ENCODE results near the gene NCR3LG1.

NCR3LG1 gene

DNA sequence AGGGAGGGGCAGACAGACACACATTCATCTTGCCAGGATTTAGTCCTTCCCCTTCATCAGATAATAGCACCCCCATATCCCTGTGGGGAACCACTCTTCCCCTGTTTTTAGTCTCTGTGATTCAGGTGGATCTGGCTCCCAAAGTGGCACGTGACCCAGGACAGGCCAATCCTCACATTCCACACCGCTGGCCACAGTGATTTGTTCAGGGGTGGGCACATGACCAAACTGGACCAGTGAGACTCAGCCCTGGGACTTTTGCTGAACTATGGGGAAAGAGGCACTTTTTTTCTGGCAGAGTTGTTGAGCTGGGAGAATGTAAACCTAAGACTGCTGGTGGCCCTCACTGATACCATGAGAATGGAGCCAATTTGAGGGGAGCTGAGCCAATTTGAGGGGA, 56.0 kb downstream of the NCR3LG1 start:
- H3K36me3 Mint-ChIP-seq (ENCODE audit: low read depth), result no peaks in the 10 kb centered on the region
- no peaks in the 10 kb centered on the region for H3K27me3 Mint-ChIP-seq (ENCODE audit: low read depth)
- no peaks in the 10 kb centered on the region for H3K9me3 Mint-ChIP-seq
- H3K4me3 Mint-ChIP-seq, result no peak overlapping the region
- no peak overlapping the region for H3K27ac Mint-ChIP-seq
- peaks cover 2% of the 10 kb centered on the region for H3K4me1 Mint-ChIP-seq (ENCODE audit: low read depth)

DNA sequence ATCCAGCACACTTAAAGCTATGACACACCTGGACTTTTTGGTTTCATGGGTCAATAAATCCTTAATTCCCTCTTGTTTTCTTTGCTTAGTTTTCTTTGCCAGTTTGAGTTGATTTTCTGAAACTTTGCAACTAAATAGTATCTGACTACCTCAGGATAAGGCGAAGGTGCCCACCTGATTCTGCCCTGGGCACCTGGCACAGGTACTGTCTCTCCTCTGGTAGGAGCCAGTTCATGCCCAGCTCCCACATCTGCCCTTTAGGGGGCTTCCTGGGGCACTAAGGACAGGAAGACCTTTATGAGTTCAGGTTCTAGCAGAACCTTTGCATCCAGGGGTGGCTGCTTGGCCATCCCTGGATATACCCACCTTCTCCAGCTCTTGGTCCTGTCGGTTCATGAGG, 56.4 kb downstream of the NCR3LG1 start:
- Mint-ChIP-seq H3K27me3 (ENCODE audit: low read depth) (no peaks in the 10 kb centered on the region), H3K9me3 (no peaks in the 10 kb centered on the region), H3K4me1 (ENCODE audit: low read depth) (peaks cover 3% of the 10 kb centered on the region), H3K4me3 (no peak overlapping the region), H3K27ac (no peak overlapping the region), H3K36me3 (ENCODE audit: low read depth) (no peaks in the 10 kb centered on the region)

GRCh38 chr11:17408641-17409040, 57.0 kb downstream of the NCR3LG1 start:
- Mint-ChIP-seq H3K4me3 (no peak overlapping the region), H3K4me1 (ENCODE audit: low read depth) (peaks cover 7% of the 10 kb centered on the region), H3K27me3 (ENCODE audit: low read depth) (no peaks in the 10 kb centered on the region), H3K36me3 (ENCODE audit: low read depth) (no peaks in the 10 kb centered on the region), H3K9me3 (no peaks in the 10 kb centered on the region), H3K27ac (no peak overlapping the region)

DNA sequence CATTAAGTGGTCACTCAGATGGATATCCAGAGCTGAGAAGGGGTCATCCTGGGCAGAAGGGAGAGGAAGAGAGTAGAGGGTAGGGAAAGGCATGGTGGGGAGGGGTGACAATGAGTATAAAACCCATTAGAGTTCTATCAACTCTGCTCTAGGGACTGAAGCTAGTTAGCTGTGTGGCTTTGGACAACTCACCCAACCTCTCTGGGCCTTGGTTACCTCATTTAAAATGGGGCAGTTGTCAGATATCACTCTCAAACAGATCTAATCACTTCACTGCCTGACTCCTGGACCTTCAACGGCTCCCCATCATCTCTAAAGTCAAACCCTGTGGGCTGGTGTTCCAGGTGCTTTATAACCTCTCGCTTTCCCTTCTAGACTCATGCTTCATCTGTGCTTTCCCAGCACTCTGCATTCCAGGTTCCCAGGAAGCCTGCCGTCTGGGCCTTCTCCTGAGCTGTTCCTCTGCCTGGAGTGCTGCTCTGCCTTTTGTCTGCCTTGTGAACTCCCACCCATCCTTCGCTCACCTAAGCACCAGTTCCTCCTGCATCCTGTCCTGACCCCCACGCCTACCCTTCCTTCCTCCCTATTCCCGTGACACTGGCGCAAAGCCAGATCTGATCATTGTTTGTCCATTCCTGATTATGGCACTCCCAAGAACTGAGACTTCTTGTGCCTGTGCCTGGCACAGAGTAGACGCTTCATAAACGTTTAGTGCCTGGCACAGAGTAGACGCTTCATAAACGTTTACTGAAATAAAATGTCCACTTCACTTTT, 59.2 kb downstream of the NCR3LG1 start:
- no peak overlapping the region for H3K27ac Mint-ChIP-seq
- no peaks in the 10 kb centered on the region for H3K27me3 Mint-ChIP-seq (ENCODE audit: low read depth)
- H3K36me3 Mint-ChIP-seq (ENCODE audit: low read depth), result no peaks in the 10 kb centered on the region
- H3K4me3 Mint-ChIP-seq, result no peak overlapping the region
- H3K9me3 Mint-ChIP-seq, result no peaks in the 10 kb centered on the region
- peaks cover 20% of the 10 kb centered on the region for H3K4me1 Mint-ChIP-seq (ENCODE audit: low read depth)

DNA sequence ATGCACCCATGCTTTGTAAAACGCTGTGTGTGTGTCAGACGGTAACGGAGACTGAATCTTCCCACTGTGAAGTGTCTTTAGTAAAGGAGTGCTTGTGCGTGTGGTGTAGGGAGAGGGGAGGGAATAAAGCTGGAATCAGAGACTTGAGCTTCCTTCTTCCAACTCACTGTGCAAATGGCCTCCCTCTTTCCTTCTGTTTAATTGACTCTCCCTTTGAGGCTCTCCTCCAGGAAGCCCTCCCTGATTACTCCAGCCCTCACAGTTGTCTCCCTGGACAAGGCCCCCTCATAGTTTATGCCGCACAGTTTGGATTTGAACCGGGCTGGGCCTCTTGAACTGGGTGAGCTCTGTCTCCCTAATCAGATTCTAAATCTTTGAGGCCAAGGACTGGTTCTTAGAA, 59.8 kb downstream of the NCR3LG1 start:
- Mint-ChIP-seq H3K9me3 (no peaks in the 10 kb centered on the region), H3K4me3 (no peak overlapping the region), H3K4me1 (ENCODE audit: low read depth) (peaks cover 21% of the 10 kb centered on the region), H3K36me3 (ENCODE audit: low read depth) (no peaks in the 10 kb centered on the region), H3K27ac (no peak overlapping the region), H3K27me3 (ENCODE audit: low read depth) (peaks cover 2% of the 10 kb centered on the region)

- Mint-ChIP-seq H3K27me3 (ENCODE audit: low read depth) (peaks cover 12% of the 10 kb centered on the region), H3K9me3 (no peaks in the 10 kb centered on the region), H3K36me3 (ENCODE audit: low read depth) (no peaks in the 10 kb centered on the region), H3K4me1 (ENCODE audit: low read depth) (peaks cover 22% of the 10 kb centered on the region), H3K4me3 (no peak overlapping the region), H3K27ac (no peak overlapping the region)
Observed at GRCh38 chr11:17412488-17413180, 61.0 kb downstream of the NCR3LG1 start.

- peak overlapping the region; percentile 17 for H3K27ac Mint-ChIP-seq
- H3K4me3 Mint-ChIP-seq, result no peak overlapping the region
- H3K27me3 Mint-ChIP-seq (ENCODE audit: low read depth), result peaks cover 20% of the 10 kb centered on the region
- no peaks in the 10 kb centered on the region for H3K36me3 Mint-ChIP-seq (ENCODE audit: low read depth)
- H3K4me1 Mint-ChIP-seq (ENCODE audit: low read depth), result peaks cover 24% of the 10 kb centered on the region
- H3K9me3 Mint-ChIP-seq, result no peaks in the 10 kb centered on the region
Observed at GRCh38 chr11:17413414-17414316, 62.1 kb downstream of the NCR3LG1 start.

DNA sequence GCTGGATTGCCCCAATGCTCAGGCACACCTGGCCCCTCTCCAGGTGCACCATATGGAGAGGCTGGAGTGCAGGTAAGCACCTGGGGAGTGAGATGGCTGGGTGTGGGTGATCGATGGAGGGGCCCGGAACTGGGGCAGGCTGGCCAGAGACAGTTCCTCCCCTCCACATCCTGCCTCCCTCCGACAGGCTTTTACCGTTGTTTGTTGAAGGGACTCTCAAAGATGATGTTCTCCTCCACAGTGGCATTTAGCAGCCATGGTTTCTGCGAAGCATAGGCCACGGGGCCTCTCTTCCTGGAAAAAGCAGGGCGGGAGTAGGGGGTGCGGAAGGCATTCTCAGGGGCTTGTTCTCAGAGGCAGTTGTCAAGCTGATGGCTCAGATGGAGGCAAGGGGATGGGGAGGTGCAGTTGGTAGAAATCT, 62.7 kb downstream of the NCR3LG1 start:
- peak overlapping the region; percentile 64 for H3K27ac Mint-ChIP-seq
- H3K27me3 Mint-ChIP-seq (ENCODE audit: low read depth), result peaks cover 25% of the 10 kb centered on the region
- H3K4me1 Mint-ChIP-seq (ENCODE audit: low read depth), result peaks cover 25% of the 10 kb centered on the region
- H3K36me3 Mint-ChIP-seq (ENCODE audit: low read depth), result no peaks in the 10 kb centered on the region
- no peaks in the 10 kb centered on the region for H3K9me3 Mint-ChIP-seq
- peak overlapping the region; percentile 33 for H3K4me3 Mint-ChIP-seq

GRCh38 chr11:17414992-17415391, 63.4 kb downstream of the NCR3LG1 start:
- Mint-ChIP-seq H3K4me3 (no peak overlapping the region), H3K36me3 (ENCODE audit: low read depth) (no peaks in the 10 kb centered on the region), H3K4me1 (ENCODE audit: low read depth) (peaks cover 25% of the 10 kb centered on the region), H3K9me3 (no peaks in the 10 kb centered on the region), H3K27me3 (ENCODE audit: low read depth) (peaks cover 31% of the 10 kb centered on the region), H3K27ac (no peak overlapping the region)

- no peak overlapping the region for H3K4me3 Mint-ChIP-seq
- no peaks in the 10 kb centered on the region for H3K9me3 Mint-ChIP-seq
- H3K36me3 Mint-ChIP-seq (ENCODE audit: low read depth), result no peaks in the 10 kb centered on the region
- peaks cover 31% of the 10 kb centered on the region for H3K27me3 Mint-ChIP-seq (ENCODE audit: low read depth)
- no peak overlapping the region for H3K27ac Mint-ChIP-seq
- H3K4me1 Mint-ChIP-seq (ENCODE audit: low read depth), result peaks cover 25% of the 10 kb centered on the region
Observed at GRCh38 chr11:17415523-17416104, 64.0 kb downstream of the NCR3LG1 start.

DNA sequence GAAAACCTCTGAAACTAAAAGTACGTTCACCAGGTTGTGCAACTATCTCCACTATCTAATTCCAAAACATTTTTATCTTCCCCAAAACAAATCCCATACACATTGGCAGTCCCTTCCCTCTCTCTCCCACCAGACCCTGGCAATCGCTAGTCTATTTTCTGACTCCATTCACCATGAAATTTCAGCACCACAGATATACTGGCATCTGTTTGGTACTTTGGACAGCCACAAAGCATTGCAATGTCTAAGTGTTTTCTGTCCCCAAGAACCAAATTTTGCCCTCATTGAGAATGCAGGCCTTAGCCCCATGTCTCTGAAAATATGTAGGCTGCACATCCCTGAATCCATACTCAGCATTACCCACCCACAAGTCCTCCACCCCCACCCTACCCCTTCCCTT, 64.9 kb downstream of the NCR3LG1 start:
- Mint-ChIP-seq H3K4me3 (no peak overlapping the region), H3K27me3 (ENCODE audit: low read depth) (peaks cover 37% of the 10 kb centered on the region), H3K27ac (no peak overlapping the region), H3K4me1 (ENCODE audit: low read depth) (peaks cover 25% of the 10 kb centered on the region), H3K9me3 (no peaks in the 10 kb centered on the region), H3K36me3 (ENCODE audit: low read depth) (no peaks in the 10 kb centered on the region)

- Mint-ChIP-seq H3K27me3 (ENCODE audit: low read depth) (peaks cover 51% of the 10 kb centered on the region), H3K36me3 (ENCODE audit: low read depth) (no peaks in the 10 kb centered on the region), H3K4me3 (no peak overlapping the region), H3K9me3 (no peaks in the 10 kb centered on the region), H3K27ac (no peak overlapping the region), H3K4me1 (ENCODE audit: low read depth) (peaks cover 20% of the 10 kb centered on the region)
Observed at GRCh38 chr11:17418444-17419081, 67.0 kb downstream of the NCR3LG1 start.

DNA sequence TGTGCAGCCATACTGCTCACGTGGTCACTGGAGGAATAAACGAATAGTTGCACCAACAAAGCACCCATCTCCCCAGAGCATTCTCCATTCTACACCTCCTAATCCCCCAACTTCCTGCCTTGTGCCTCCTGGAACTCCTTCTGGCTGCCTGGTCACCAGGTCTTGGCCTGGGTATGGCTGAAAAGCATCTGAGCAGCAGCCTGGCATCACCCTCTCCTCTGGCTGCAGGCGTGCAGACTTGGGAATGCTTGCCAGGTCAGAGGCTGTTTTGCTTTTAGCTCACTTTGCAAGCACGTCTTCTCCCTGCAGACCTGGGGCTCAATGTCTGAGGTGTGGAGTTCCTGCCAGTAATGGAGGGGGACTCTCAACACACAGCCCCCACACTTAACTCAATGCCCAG, 70.2 kb downstream of the NCR3LG1 start:
- Mint-ChIP-seq H3K27me3 (ENCODE audit: low read depth) (peaks cover 59% of the 10 kb centered on the region), H3K36me3 (ENCODE audit: low read depth) (no peaks in the 10 kb centered on the region), H3K27ac (no peak overlapping the region), H3K9me3 (no peaks in the 10 kb centered on the region), H3K4me3 (no peak overlapping the region), H3K4me1 (ENCODE audit: low read depth) (peaks cover 11% of the 10 kb centered on the region)
